Measurements from ENCODE around the gene S100A13. TPM values are rescaled to one million over a fixed set of nuclear protein-coding genes. Genes with fewer than 3 reads are reported as not detected.
"Not testable (repeated sequence)": the region's sequence is repeated elsewhere in the genome, so short reads cannot be mapped to it uniquely, and the experiment has no call there.

Gene S100A13
- 78.9 and 87.4 TPM in 2 replicates for total RNA-seq (ENCODE audit: low replicate concordance)

GRCh38 chr1:153626904-153627714, at the start of gene S100A13:
TSS of gene S100A13 (minus strand) at chr1:153627505. CDS start at chr1:153626472, 1,033 bp downstream.
- peak within 1 kb of the TSS; percentile 1 for H3K9ac ChIP-seq
- H3K27me3 ChIP-seq: no peaks in the 10 kb centered on the region
- no peak for TF ChIP-seq EZH2 (IDR thresholded peaks at IDR 0.05)
- TF ChIP-seq, protein P1, sequence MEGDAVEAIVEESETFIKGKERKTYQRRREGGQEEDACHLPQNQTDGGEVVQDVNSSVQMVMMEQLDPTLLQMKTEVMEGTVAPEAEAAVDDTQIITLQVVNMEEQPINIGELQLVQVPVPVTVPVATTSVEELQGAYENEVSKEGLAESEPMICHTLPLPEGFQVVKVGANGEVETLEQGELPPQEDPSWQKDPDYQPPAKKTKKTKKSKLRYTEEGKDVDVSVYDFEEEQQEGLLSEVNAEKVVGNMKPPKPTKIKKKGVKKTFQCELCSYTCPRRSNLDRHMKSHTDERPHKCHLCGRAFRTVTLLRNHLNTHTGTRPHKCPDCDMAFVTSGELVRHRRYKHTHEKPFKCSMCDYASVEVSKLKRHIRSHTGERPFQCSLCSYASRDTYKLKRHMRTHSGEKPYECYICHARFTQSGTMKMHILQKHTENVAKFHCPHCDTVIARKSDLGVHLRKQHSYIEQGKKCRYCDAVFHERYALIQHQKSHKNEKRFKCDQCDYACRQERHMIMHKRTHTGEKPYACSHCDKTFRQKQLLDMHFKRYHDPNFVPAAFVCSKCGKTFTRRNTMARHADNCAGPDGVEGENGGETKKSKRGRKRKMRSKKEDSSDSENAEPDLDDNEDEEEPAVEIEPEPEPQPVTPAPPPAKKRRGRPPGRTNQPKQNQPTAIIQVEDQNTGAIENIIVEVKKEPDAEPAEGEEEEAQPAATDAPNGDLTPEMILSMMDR (IDR thresholded peaks at IDR 0.05): peak; percentile 90
- TF ChIP-seq EZH2phosphoT487 (IDR thresholded peaks at IDR 0.05): no peak
- Mint-ChIP-seq H3K9me3 (no peaks in the 10 kb centered on the region), H3K36me3 (peaks cover 17% of the 10 kb centered on the region), H3K4me1 (peaks cover 44% of the 10 kb centered on the region), H3K27ac (peak within 1 kb of the TSS; percentile 99), H3K27me3 (ENCODE audit: insufficient read depth, low read depth) (peaks cover 7% of the 10 kb centered on the region), H3K4me3 (peak within 1 kb of the TSS; percentile 91)
- H2AFZ ChIP-seq (replicated peaks): peak within 1 kb of the TSS; percentile 43
- no peaks in the 10 kb centered on the region for H4K20me1 ChIP-seq (ENCODE audit: low read depth)
- H3K36me3 ChIP-seq: no peaks in the 10 kb centered on the region
- H3K4me3 ChIP-seq: peak within 1 kb of the TSS; percentile 50
- no peak within 1 kb of the TSS for H3K27ac ChIP-seq
- no peaks in the 10 kb centered on the region for H3F3A ChIP-seq (ENCODE audit: low read depth)
- peaks cover 22% of the 10 kb centered on the region for H3K4me1 ChIP-seq
- H3K79me2 ChIP-seq (ENCODE audit: low read depth): peaks cover 8% of the 10 kb centered on the region
- H3K4me2 ChIP-seq: peak within 1 kb of the TSS; percentile 81
- peak; percentile 97 for DNase-seq (ENCODE audit: low spot score)
- no peaks in the 10 kb centered on the region for H3K9me3 ChIP-seq (ENCODE audit: low read depth)

DNA sequence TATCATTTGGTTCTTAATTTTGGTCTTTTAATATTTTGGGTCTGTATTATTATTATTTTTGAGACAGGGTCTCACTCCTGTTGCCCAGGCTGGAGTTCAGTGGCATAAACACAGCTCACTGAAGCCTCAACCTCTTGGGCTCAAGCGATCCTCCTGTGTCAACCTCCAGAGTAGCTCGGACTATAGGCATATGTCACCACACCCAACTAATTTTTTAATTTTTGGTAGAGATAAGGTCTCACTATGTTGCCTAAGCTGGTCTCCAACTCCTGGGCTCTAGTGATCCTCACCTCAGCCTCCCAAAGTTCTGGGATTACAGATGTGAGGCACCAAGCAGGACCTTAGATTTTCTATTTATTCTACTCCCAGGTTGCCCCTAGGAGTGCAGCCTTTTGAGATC, 46.2 kb upstream of the S100A13 start:
- Histone ChIP-seq H3K9ac (no peak overlapping the region), H3K4me2 (no peak overlapping the region), H3K9me3 (ENCODE audit: low read depth) (no peaks in the 10 kb centered on the region), H3F3A (ENCODE audit: low read depth) (peaks cover 23% of the 10 kb centered on the region), H2AFZ (replicated peaks) (no peak overlapping the region), H3K27me3 (peaks cover 14% of the 10 kb centered on the region), H4K20me1 (ENCODE audit: low read depth) (peaks cover 21% of the 10 kb centered on the region), H3K4me3 (no peak overlapping the region), H3K79me2 (ENCODE audit: low read depth) (peaks cover 23% of the 10 kb centered on the region), H3K27ac (no peak overlapping the region), H3K36me3 (peaks cover 8% of the 10 kb centered on the region), H3K4me1 (peaks cover 15% of the 10 kb centered on the region)
- no peak for TF ChIP-seq EZH2phosphoT487 (IDR thresholded peaks at IDR 0.05)
- H3K9me3 Mint-ChIP-seq: no peaks in the 10 kb centered on the region
- peaks cover 9% of the 10 kb centered on the region for H3K27me3 Mint-ChIP-seq (ENCODE audit: insufficient read depth, low read depth)
- H3K27ac Mint-ChIP-seq: no peak overlapping the region
- H3K4me3 Mint-ChIP-seq: peak overlapping the region; percentile 62
- DNase-seq (ENCODE audit: low spot score): no peak
- peaks cover 23% of the 10 kb centered on the region for H3K4me1 Mint-ChIP-seq
- H3K36me3 Mint-ChIP-seq: peaks cover 11% of the 10 kb centered on the region

- H3K9me3 ChIP-seq (ENCODE audit: low read depth); H3K27me3 ChIP-seq; H3K9me3 Mint-ChIP-seq; H3K27me3 Mint-ChIP-seq (ENCODE audit: insufficient read depth, low read depth); H3K27ac ChIP-seq; H3K4me3 Mint-ChIP-seq: not testable (repeated sequence)
- peak overlapping the region; percentile 1 for H3K9ac ChIP-seq
- peak overlapping the region; percentile 74 for H3K4me3 ChIP-seq
- peaks cover 22% of the 10 kb centered on the region for H3K36me3 ChIP-seq
- Mint-ChIP-seq H3K4me1 (peaks cover 19% of the 10 kb centered on the region), H3K36me3 (peaks cover 26% of the 10 kb centered on the region), H3K27ac (peak overlapping the region; percentile 9)
- DNase-seq (ENCODE audit: low spot score): peak; percentile 32
- H4K20me1 ChIP-seq (ENCODE audit: low read depth): peaks cover 19% of the 10 kb centered on the region
- peaks cover 33% of the 10 kb centered on the region for H3F3A ChIP-seq (ENCODE audit: low read depth)
- H3K79me2 ChIP-seq (ENCODE audit: low read depth): peaks cover 40% of the 10 kb centered on the region
- peak overlapping the region; percentile 63 for H3K4me2 ChIP-seq
- peak overlapping the region; percentile 85 for H2AFZ ChIP-seq (replicated peaks)
- TF ChIP-seq, protein P1 (IDR thresholded peaks at IDR 0.05): peak; percentile 29
- H3K4me1 ChIP-seq: peaks cover 11% of the 10 kb centered on the region
These were observed 44.5 kb upstream of the S100A13 start for GRCh38 chr1:153671628-153672353.
